Brain microvascular endothelial cell (primary cell): Measurements from ENCODE around the gene COPS7A.

ENCODE experiments used
- DNase-seq: peaks from one replicate; pipeline ENCODE4 v3.0.0-alpha.2; 2020
- H3K27ac ChIP-seq: fragments of 250-450 bp; sonication (Bioruptor Pico); 2 replicates; pipeline ENCODE4 v1.5.1; 2020; ENCODE audit warnings: mild to moderate bottlenecking, moderate library complexity
- H3K27me3 ChIP-seq: fragments of 250-450 bp; sonication (Bioruptor Pico); replicated peaks from 2 replicates; pipeline ENCODE4 v1.5.1; 2020; ENCODE audit warnings: mild to moderate bottlenecking
- H3K36me3 ChIP-seq: fragments of 250-450 bp; sonication (Bioruptor Pico); replicated peaks from 2 replicates; pipeline ENCODE4 v1.5.1; 2020; ENCODE audit warnings: mild to moderate bottlenecking
- H3K4me3 ChIP-seq: 2 replicates; pipeline ENCODE4 v1.5.1; 2011; ENCODE audit warnings: low read depth, mild to moderate bottlenecking, control low read depth, low read length, moderate library complexity
- CTCF ChIP-seq: IDR thresholded peaks from 2 replicates; pipeline ENCODE4 v1.5.1; 2011; ENCODE audit warnings: low read depth, mild to moderate bottlenecking, moderate library complexity, low read length, control low read depth, inconsistent platforms; ENCODE audit errors: missing control alignments
- in situ Hi-C: cut with HindIII; loops from 2 replicates; pipeline ENCODE4 v1.10.0; 2017; ENCODE audit warnings: low sequenced_read_pairs, low pct_ligation_motif_present

Gene COPS7A

GRCh38 chr12:6765048-6765633, 41.3 kb downstream of the COPS7A start:
- Histone ChIP-seq H3K27me3 (no peaks in the 10 kb centered on the region), H3K27ac (peak overlapping the region; percentile 79), H3K4me3 (no peak overlapping the region), H3K36me3 (peaks cover 8% of the 10 kb centered on the region)
- DNase-seq = no peak
- in situ Hi-C loops = no loop called here
- no peak for TF ChIP-seq CTCF

DNA sequence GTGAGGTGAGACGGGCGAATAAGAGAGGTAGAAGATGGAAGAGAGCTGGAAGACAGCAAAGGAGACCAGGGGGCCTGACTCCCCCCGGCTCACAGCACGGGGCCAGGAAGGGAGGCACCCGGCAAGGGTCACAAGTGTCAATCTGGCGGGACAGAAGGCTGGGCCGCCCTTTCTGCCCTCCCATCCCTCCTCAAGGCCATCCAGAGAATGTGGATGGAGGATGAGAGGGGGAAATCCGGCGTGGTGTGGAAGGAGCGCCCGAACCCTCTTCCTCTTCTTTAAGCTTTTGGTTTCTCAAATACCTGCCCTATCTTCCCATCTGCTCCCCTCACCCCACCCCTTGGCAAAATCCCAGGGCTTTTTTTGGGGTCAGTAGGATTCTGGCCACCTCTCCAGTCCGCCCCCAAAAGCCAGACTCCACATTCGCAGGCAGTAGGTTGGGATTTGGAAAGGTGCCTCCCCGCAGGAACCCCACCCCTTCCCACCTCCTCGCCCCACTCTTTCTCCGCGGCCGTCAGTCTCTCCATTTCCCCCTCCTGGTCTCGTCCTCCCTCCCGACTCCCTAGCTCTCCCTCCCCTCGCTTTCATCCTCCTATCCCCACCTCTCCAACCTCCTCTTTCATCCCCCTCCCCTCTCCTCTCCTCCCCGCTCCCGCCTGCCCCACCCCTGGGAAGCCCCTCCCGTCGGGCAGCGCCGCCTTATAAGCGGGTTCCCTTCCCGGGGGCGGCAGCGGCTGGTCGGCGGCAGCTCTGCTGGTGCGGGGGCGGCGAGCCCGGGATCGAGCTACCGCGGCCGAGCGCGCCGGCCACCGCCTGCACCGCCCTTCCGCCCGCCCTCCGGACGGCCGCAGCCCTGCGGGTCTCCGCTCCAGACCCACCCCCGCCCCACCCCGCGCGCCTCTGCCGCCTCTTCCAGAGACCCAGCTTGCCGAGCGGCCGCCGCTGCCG, 42.1 kb downstream of the COPS7A start, which contains the start of gene PTMS:
Gene PTMS (plus strand): TSS at position 730 of the 948 bp plus-strand sequence. CDS start 343 bp downstream, outside the sequence.
- TF ChIP-seq CTCF = no peak
- peak; percentile 71 for DNase-seq
- H3K36me3 ChIP-seq = peaks cover 12% of the 10 kb centered on the region
- in situ Hi-C loops = no loop called here
- H3K27me3 ChIP-seq = no peaks in the 10 kb centered on the region
- peak within 1 kb of the TSS; percentile 90 for H3K4me3 ChIP-seq
- H3K27ac ChIP-seq = no peak within 1 kb of the TSS

DNA sequence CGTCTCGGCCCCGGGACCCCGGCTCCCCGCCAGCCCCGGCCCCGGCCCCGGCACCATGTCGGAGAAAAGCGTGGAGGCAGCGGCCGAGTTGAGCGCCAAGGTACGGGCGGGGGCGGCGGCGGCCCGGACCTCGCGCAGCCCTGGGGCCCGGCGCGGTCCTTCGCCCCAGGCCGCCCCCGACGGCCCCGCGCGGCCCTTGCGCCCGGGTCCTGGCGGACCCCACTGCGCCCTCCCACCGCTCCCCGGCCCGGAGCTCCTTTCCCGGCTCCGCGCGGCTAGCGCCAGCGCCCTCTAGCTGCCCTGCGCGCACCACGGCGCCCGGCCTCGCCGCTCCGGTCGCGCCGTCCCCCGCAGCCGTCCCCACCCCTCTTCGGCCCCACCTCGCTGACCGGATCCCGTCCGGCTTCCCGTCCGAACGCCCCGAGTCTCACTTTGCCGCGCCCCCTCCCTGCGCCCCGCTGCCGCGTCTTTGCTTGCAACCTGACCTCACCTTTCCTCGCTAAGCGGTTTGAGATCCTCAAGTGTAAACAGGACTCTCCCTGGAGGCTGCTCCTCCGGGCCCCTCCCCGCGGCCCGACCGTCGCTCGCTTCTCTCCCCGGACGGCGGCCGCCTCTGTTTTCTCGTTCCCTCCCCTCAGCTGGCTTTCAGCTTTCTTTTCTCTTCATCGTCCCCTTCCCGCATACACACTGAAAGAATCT, 43.0 kb downstream of the COPS7A start:
- peak overlapping the region; percentile 90 for H3K4me3 ChIP-seq
- H3K36me3 ChIP-seq = peaks cover 18% of the 10 kb centered on the region
- H3K27ac ChIP-seq = no peak overlapping the region
- DNase-seq = peak; percentile 32
- in situ Hi-C loops = no loop called here
- TF ChIP-seq CTCF = peak; percentile 52
- H3K27me3 ChIP-seq = no peaks in the 10 kb centered on the region

DNA sequence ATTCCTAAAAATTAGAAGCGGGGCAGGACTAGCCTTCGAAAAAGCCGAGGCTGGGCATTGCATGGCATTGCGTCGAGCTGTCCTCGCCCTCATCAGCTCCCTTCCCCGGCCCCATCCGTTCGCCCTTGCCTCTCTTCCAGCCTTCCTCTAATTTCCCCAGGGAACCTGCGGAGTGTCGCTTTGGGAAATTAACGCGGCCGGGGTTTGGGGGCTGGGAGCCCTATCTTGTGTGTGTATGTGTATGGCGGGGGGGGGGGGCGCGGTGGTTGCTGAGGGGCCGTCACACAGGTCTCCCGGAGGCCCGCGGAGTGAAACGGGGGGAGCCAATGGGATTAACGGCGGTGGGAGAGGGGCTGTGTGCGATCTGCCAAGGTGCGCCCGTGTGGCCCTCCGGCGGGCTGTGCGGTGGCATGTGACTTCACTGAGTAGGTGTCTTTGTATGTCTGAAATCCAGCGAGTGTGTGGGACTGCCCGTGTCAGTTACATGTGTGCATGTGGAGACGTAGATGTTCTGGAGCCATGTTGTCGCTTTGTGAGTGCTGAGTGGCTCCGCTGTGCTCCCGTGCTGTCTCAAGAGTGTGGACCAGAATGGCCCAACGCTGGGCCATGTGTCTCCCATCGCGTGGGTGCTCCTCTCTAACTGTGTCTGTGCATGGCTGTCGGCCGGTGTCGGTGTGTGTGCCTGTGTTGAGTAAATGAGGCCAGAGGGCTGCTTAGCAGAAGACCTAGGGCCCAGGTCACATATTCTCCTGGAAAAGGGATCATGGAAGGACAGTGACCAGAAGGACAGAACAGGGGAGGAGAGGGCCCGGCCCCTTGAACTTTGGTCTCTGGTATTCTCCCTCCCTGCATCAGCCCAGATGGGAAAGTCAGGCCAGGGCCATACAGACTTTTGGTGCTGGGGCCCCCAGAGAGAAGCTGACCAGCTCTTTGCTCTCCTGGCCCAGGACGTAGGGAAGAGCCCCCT, 43.8 kb downstream of the COPS7A start:
- no peak for TF ChIP-seq CTCF
- DNase-seq = no peak
- peaks cover 18% of the 10 kb centered on the region for H3K36me3 ChIP-seq
- no peak overlapping the region for H3K27ac ChIP-seq
- in situ Hi-C loops = no loop called here
- peak overlapping the region; percentile 90 for H3K4me3 ChIP-seq
- no peaks in the 10 kb centered on the region for H3K27me3 ChIP-seq

- no peaks in the 10 kb centered on the region for H3K27me3 ChIP-seq
- in situ Hi-C loops = no loop called here
- peak overlapping the region; percentile 90 for H3K4me3 ChIP-seq
- H3K27ac ChIP-seq = no peak overlapping the region
- peaks cover 18% of the 10 kb centered on the region for H3K36me3 ChIP-seq
- no peak for DNase-seq
- no peak for TF ChIP-seq CTCF
These were observed 44.6 kb downstream of the COPS7A start for GRCh38 chr12:6768437-6768914.
